Activated CD4-positive, alpha-beta T cell treated with anti-CD3 and anti-CD28 coated beads, Interleukin-2, amount 10 ng/mL, durations not matched to agents 7 days and 5 days (primary cell): ENCODE data around the gene SOWAHA. TPM values are rescaled to one million over a fixed set of nuclear protein-coding genes. Genes with fewer than 3 reads are reported as not detected.

Experiments used
- CTCF ChIA-PET: fragments of 350-600 bp; sonication (Branson Sonifier 250); formaldehyde crosslinking; loops from one replicate; lab custom pipeline; 2021; ENCODE audit warnings: antibody characterized with exemption; lab: Charles Lee
- POLR2A ChIA-PET: fragments of 350-600 bp; sonication (Branson Sonifier 250); formaldehyde crosslinking; loops from one replicate; lab custom pipeline; 2021; ENCODE audit warnings: antibody characterized with exemption; lab: Charles Lee
- DNase-seq: peaks from one replicate; pipeline ENCODE4 v3.0.0-alpha.2; 2020
- H3K27ac Mint-ChIP-seq: one replicate; pipeline ENCODE4 v1.8.0; 2021; ENCODE audit warnings: mild to moderate bottlenecking, moderate library complexity, mixed read lengths
- H3K27me3 Mint-ChIP-seq: one replicate; pipeline ENCODE4 v1.8.0; 2021; ENCODE audit warnings: mixed read lengths
- H3K36me3 Mint-ChIP-seq: one replicate; pipeline ENCODE4 v1.8.0; 2021; ENCODE audit warnings: low read depth, mixed read lengths
- H3K4me1 Mint-ChIP-seq: one replicate; pipeline ENCODE4 v1.8.0; 2021; ENCODE audit warnings: mixed read lengths
- H3K4me3 Mint-ChIP-seq: one replicate; pipeline ENCODE4 v1.8.0; 2021; ENCODE audit warnings: mild to moderate bottlenecking, moderate library complexity, mixed read lengths
- H3K9me3 Mint-ChIP-seq: one replicate; pipeline ENCODE4 v1.8.0; 2021; ENCODE audit warnings: mixed read lengths
- total RNA-seq, 2 experiments: library from RNA; stranded (reverse); gene quantifications; one replicate each; pipeline ENCODE4 v1.2.3, GENCODE V29; 2021

Gene SOWAHA
- total RNA-seq, 2 experiments from 2014 or later: not detected

DNA sequence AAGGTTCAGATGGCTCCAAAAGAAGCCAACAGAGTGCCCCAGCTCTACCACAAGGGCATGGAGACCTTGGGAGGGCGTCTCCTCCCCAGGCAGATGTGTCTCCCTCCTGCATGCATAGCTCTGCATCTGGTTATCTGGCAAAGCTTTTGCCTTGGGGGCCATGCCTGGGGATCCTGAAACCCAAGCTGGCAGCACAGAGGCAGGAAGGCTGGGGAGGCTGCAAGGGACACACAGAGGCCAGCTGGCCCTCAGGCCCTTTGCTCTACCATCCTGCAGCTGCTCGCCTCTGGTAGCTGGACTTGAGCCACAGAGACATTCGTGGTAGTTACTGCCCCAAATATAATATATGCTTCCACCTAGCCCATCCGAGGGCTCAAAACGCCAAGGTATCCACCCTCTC is 40.0 kb upstream of the SOWAHA start:
- no peaks in the 10 kb centered on the region for H3K9me3 Mint-ChIP-seq
- DNase-seq: no peak
- CTCF ChIA-PET: interaction anchor here (0.6 to 1.6 kb wide), 4 partner anchors 9 to 96 kb away, joined by 3 to 4 read pairs (median 3); no protein-coding TSS in a partner anchor
- peaks cover 13% of the 10 kb centered on the region for H3K27me3 Mint-ChIP-seq
- H3K4me1 Mint-ChIP-seq: peaks cover 10% of the 10 kb centered on the region
- no peak overlapping the region for H3K27ac Mint-ChIP-seq
- no peak overlapping the region for H3K4me3 Mint-ChIP-seq
- no peaks in the 10 kb centered on the region for H3K36me3 Mint-ChIP-seq
- POLR2A ChIA-PET: no interaction called here

DNA sequence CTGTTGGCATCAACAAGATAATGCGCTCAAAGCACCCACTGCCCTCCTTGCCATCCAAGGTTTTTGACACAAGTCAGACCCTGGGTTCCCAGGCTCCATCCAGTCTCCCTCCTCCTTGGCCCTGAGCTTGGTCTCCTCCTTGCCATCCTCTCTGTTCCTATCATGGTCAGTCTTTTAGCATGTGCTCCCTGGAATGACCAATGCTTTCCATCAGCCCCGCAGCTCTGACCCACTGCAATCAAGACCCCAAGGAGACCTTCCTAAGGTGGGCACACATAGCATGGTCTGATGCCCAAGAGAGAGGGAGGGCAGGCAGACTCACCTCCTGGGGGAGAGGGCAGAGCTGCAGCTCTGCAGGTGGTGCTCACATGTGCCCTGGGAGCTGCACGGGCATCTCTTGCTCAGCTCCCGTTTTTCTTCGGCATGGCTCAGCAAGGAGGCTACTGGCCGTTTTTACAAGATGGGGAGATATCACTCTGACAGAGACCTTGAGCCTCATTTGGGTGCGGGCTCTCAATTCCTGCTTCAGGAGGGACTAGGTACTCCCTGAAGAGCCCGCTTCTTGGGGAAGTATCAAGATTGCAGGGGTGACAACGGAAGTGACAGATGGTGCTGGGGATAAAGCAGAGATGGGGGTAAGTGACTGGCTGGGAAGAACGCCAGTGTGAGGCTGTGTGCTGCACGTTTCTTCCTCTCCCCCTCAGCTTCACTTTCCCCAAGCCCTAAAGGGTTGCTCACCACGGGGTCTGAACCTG is 39.3 kb upstream of the SOWAHA start:
- Mint-ChIP-seq H3K4me1 (peaks cover 14% of the 10 kb centered on the region), H3K27ac (no peak overlapping the region), H3K27me3 (peaks cover 19% of the 10 kb centered on the region), H3K4me3 (no peak overlapping the region), H3K36me3 (no peaks in the 10 kb centered on the region), H3K9me3 (no peaks in the 10 kb centered on the region)
- CTCF ChIA-PET: interaction anchor here (1.0 to 1.6 kb wide), 3 partner anchors 16 to 97 kb away, joined by 3 to 4 read pairs (median 3); no protein-coding TSS in a partner anchor
- POLR2A ChIA-PET: no interaction called here
- no peak for DNase-seq

DNA sequence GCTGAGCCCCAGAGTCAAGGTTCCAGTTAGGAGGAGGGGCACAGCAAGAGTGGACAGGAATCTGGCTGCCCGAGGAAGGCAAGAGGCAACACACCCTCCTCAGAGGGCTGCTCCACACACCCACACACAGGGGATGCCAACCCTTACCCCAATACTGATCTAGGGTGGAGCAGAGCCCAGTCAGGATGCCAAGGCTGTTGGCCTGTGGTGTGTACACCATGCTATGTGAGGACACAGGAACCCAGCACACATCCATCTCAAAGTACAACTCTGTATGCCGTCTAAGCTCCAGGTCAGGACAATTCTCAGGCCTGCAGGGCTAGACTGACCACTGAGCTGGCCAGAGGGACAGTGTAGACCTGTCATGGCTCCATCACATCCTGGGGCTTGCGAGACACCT is 38.7 kb upstream of the SOWAHA start:
- no peak for DNase-seq
- Mint-ChIP-seq H3K27me3 (peaks cover 26% of the 10 kb centered on the region), H3K4me3 (no peak overlapping the region), H3K27ac (no peak overlapping the region), H3K4me1 (peaks cover 15% of the 10 kb centered on the region), H3K36me3 (no peaks in the 10 kb centered on the region), H3K9me3 (no peaks in the 10 kb centered on the region)
- POLR2A ChIA-PET: no interaction called here
- CTCF ChIA-PET: interaction anchor here (1.0 kb wide), 1 partner anchor 46 kb away, joined by 4 read pairs; no protein-coding TSS in a partner anchor

DNA sequence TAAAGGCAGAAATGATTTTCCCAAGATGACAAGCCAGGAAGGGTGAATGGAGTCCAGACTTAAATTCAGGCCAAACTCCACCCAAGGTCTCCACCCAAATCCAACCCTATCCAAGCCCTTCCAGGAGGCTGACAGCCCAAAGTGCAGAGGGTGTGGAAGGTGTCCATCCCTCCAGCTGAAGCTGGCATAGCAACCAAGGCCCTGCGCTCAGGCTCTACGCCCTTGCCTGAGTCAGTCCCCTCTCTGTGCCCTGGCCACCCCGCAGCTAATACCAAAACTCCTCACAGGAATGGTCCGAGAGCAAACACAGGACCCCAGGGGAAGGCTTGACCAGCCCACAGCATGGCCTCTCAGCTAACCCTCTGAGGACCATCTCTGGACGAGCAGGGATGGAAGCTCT is 38.2 kb upstream of the SOWAHA start:
- Mint-ChIP-seq H3K36me3 (no peaks in the 10 kb centered on the region), H3K4me1 (peaks cover 18% of the 10 kb centered on the region), H3K9me3 (no peaks in the 10 kb centered on the region), H3K4me3 (no peak overlapping the region), H3K27me3 (peaks cover 29% of the 10 kb centered on the region), H3K27ac (no peak overlapping the region)
- CTCF ChIA-PET: interaction anchor here (1.0 kb wide), 2 partner anchors 45 kb away, joined by 3 to 4 read pairs; no protein-coding TSS in a partner anchor
- DNase-seq: no peak
- POLR2A ChIA-PET: no interaction called here

DNA sequence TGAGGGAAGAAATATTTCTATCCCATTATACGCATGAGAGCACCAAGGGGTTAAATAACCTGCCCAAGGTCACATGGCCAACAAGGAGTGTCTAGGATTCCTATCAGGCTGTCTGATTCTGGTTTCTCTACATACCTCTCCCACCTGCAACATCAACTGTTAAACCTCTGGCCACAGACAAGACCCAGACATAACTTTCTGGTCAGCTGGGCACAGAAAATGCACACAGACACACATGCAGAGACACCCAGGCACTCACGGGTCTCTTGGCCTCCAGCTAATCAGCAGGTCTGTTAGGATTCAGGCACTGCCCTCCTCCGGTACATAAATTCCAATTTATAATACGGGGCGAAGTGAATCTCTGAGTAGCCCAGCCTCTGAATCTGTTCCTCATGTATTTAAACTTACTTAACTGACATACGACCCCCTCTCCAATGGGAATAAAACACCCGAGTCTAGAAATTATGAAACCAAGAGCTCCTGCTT is 37.6 kb upstream of the SOWAHA start:
- CTCF ChIA-PET: interaction anchor here (1.0 kb wide), 2 partner anchors 16 to 44 kb away, joined by 3 read pairs; no protein-coding TSS in a partner anchor
- H3K27ac Mint-ChIP-seq: no peak overlapping the region
- no peak overlapping the region for H3K4me3 Mint-ChIP-seq

GRCh38 chr5:132776131-132776937 is 36.8 kb upstream of the SOWAHA start:
- ChIA-PET CTCF (interaction anchor here (0.7 to 2.6 kb wide), 5 partner anchors 10 to 44 kb away, joined by 3 to 13 read pairs (median 3); no protein-coding TSS in a partner anchor), POLR2A (no interaction called here)
- Mint-ChIP-seq H3K4me3 (peak overlapping the region; percentile 68), H3K4me1 (peaks cover 31% of the 10 kb centered on the region), H3K27ac (no peak overlapping the region), H3K9me3 (no peaks in the 10 kb centered on the region), H3K27me3 (peaks cover 38% of the 10 kb centered on the region), H3K36me3 (no peaks in the 10 kb centered on the region)
- no peak for DNase-seq

More for the DNA sequence above, 37.6 kb upstream of the SOWAHA start:
- Mint-ChIP-seq H3K27me3 (peaks cover 30% of the 10 kb centered on the region), H3K4me1 (peaks cover 23% of the 10 kb centered on the region), H3K9me3 (no peaks in the 10 kb centered on the region), H3K36me3 (no peaks in the 10 kb centered on the region)
- DNase-seq: no peak
- POLR2A ChIA-PET: no interaction called here

GRCh38 chr5:132776938-132777208 is 36.2 kb upstream of the SOWAHA start:
- H3K9me3 Mint-ChIP-seq: no peaks in the 10 kb centered on the region
- peaks cover 43% of the 10 kb centered on the region for H3K27me3 Mint-ChIP-seq
- no peaks in the 10 kb centered on the region for H3K36me3 Mint-ChIP-seq
- POLR2A ChIA-PET: no interaction called here
- H3K4me1 Mint-ChIP-seq: peaks cover 35% of the 10 kb centered on the region
- H3K4me3 Mint-ChIP-seq: no peak overlapping the region
- no peak for DNase-seq
- CTCF ChIA-PET: interaction anchor here (1.7 to 2.6 kb wide), 2 partner anchors 10 to 16 kb away, joined by 3 to 13 read pairs; no protein-coding TSS in a partner anchor
- no peak overlapping the region for H3K27ac Mint-ChIP-seq

GRCh38 chr5:132777209-132778069 is 35.7 kb upstream of the SOWAHA start, which contains the start of gene SEPTIN8:
TSS of gene SEPTIN8 (minus strand) at chr5:132777239. CDS start at chr5:132777137, 102 bp downstream.
- ChIA-PET CTCF (interaction anchor here (1.2 to 2.6 kb wide), 5 partner anchors 11 to 49 kb away, joined by 3 to 13 read pairs (median 4); no protein-coding TSS in a partner anchor), POLR2A (no interaction called here)
- Mint-ChIP-seq H3K27ac (peak within 1 kb of the TSS; percentile 70), H3K4me1 (peaks cover 36% of the 10 kb centered on the region), H3K9me3 (no peaks in the 10 kb centered on the region), H3K27me3 (peaks cover 49% of the 10 kb centered on the region), H3K4me3 (peak within 1 kb of the TSS; percentile 68), H3K36me3 (no peaks in the 10 kb centered on the region)
- DNase-seq: peak; percentile 41

DNA sequence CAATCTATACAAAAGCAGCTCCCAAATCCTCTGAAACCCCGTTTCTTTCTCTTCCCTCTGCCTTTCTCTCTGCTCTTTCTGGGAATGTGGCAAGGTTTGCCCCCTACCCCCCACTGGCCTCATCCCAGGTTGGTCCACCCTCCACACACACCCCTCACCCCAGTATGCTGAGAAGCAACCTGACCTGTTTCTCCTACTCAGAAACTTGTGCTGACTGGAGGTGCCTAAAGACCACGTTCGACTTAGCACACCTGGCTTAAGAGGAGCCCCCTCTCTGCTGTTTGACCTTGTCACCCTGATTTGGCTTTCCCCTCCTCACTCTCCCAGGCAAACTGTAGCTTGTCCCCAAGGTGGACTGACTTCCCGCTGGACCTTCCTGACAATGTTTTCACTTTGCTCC is 35.0 kb upstream of the SOWAHA start:
- Mint-ChIP-seq H3K36me3 (no peaks in the 10 kb centered on the region), H3K27ac (peak overlapping the region; percentile 70), H3K9me3 (no peaks in the 10 kb centered on the region), H3K4me3 (peak overlapping the region; percentile 67), H3K4me1 (peaks cover 36% of the 10 kb centered on the region), H3K27me3 (peaks cover 53% of the 10 kb centered on the region)
- POLR2A ChIA-PET: no interaction called here
- CTCF ChIA-PET: interaction anchor here (1.1 to 2.6 kb wide), 6 partner anchors 11 to 49 kb away, joined by 3 to 13 read pairs (median 4); no protein-coding TSS in a partner anchor
- DNase-seq: no peak

GRCh38 chr5:132778856-132779255 is 34.2 kb upstream of the SOWAHA start:
- no peak overlapping the region for H3K4me3 Mint-ChIP-seq

DNA sequence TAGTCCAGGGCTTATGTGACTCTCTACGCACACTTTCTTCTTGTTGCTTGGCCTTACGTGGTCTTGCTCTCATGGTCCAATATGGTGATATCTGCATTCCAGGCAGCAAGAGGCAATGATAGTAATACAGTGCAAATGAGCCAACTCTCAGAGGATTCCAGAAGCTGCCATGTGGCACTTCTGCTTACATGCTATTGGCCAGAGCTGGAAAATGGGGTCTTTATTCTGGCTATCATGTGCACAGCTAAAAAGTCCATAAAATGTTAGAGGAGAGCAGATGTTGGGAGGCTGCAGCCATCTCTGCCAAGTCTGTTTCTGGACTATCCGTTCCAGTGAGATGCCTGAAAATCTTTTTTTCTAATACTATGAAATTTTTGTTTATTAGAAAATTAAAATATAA is 33.1 kb upstream of the SOWAHA start:
- Mint-ChIP-seq H3K27ac (no peak overlapping the region), H3K9me3 (no peaks in the 10 kb centered on the region), H3K4me3 (no peak overlapping the region), H3K4me1 (peaks cover 36% of the 10 kb centered on the region), H3K27me3 (peaks cover 57% of the 10 kb centered on the region), H3K36me3 (no peaks in the 10 kb centered on the region)
- ChIA-PET POLR2A (no interaction called here), CTCF (interaction anchor here (1.1 kb wide), 1 partner anchor 17 kb away, joined by 3 read pairs; no protein-coding TSS in a partner anchor)
- DNase-seq: no peak

More at GRCh38 chr5:132778856-132779255, 34.2 kb upstream of the SOWAHA start:
- Mint-ChIP-seq H3K4me1 (peaks cover 36% of the 10 kb centered on the region), H3K36me3 (no peaks in the 10 kb centered on the region), H3K9me3 (no peaks in the 10 kb centered on the region), H3K27me3 (peaks cover 56% of the 10 kb centered on the region), H3K27ac (no peak overlapping the region)
- DNase-seq: no peak
- ChIA-PET CTCF (interaction anchor here (1.1 to 1.2 kb wide), 2 partner anchors 14 to 27 kb away, joined by 4 read pairs; no protein-coding TSS in a partner anchor), POLR2A (no interaction called here)

DNA sequence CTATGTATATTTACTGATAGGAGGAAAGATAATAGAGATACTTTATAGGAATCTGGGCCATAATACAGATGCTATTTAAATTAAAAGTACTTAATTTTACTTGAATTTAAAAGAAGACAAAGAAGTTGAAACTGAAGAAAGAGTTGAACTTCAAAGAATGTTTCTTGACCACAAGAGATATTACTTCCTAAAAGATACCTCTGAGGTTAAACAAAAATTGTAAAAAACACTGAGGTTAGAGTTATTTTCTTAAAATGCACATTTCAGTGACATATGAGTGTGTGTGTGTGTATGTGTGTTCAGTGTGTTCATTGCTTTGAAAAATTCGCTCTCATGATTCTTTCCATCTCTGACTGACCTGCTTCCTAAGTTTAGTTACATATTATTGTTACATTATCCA is 32.5 kb upstream of the SOWAHA start:
- no peak overlapping the region for H3K27ac Mint-ChIP-seq
- H3K9me3 Mint-ChIP-seq: no peaks in the 10 kb centered on the region
- ChIA-PET CTCF (interaction anchor here (1.1 kb wide), 1 partner anchor 16 kb away, joined by 3 read pairs; no protein-coding TSS in a partner anchor), POLR2A (no interaction called here)
- H3K4me3 Mint-ChIP-seq: peak overlapping the region; percentile 2
- no peak for DNase-seq
- H3K36me3 Mint-ChIP-seq: no peaks in the 10 kb centered on the region
- peaks cover 34% of the 10 kb centered on the region for H3K4me1 Mint-ChIP-seq
- H3K27me3 Mint-ChIP-seq: peaks cover 57% of the 10 kb centered on the region
